K562 (cell line): Measurements from ENCODE around the gene GAL3ST2.

Source experiments
- GABPA ChIP-seq: fragments of 200-800 bp; sonication (Bioruptor generic); conservative IDR thresholded peaks from 2 replicates; pipeline ENCODE4 v1.6.1; 2016; ENCODE audit warnings: low read depth, missing genetic modification characterization, missing compliant biosample characterization
- TF ChIP-seq, protein P1 (sequence below), 3 experiments: IDR thresholded peaks in 2 of 3; conservative IDR thresholded peaks in 1 of 3; 2 replicates each; pipeline ENCODE4 v1.5.1; 2011 to 2012; ENCODE audit warnings: low read length in 3 of 3, mild to moderate bottlenecking in 3 of 3, control low read depth in 2 of 3, improper control_type of control experiment in 1 of 3, inconsistent platforms in 1 of 3, low read depth in 1 of 3, mixed read lengths in 1 of 3, moderate library complexity in 1 of 3; ENCODE audit not compliant: insufficient read depth in 2 of 3
- TF ChIP-seq, protein P2 (sequence below): sonication (generic); formaldehyde crosslinking; IDR thresholded peaks from 2 replicates; pipeline ENCODE4 v1.8.0; 2022; ENCODE audit warnings: mild to moderate bottlenecking, missing genetic modification reagents

DNA sequence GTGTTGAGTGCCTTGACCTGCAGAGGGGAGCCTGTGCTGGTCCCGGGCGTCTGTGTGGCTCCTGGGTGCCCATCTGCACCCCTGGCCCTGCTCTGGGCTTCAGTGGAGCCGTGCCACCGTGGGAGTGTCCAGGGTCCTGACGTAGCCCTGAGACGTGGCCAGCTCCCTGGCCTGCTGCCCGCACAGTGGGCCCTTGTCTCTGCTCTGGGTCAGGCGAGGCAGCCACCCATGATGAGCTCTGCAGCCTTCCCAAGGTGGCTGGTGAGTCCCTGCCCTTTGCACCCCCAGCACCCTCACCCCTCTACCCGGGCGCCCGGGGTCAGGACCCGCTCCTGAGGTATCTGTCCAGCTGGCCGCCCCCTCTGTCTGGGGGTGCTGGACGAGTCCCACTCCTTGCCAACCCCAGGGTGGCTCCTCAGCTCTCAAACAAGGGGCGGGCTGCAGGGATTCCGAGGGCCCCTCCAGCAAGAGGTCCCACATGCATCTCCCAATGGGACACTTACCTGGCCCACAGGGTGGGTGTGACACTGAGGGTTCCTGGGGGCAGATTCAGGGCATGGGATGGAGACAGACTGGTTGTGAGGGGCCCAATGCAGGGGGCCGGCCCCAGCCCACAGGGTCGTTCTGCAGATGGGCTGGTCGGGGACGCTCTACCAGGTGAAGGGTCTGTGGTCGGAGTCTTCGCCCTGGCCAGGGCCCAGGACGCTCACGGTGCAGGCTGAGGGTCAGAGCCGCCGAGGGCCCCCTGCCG is 34.8 kb downstream of the GAL3ST2 start:
- TF ChIP-seq, protein P1, sequence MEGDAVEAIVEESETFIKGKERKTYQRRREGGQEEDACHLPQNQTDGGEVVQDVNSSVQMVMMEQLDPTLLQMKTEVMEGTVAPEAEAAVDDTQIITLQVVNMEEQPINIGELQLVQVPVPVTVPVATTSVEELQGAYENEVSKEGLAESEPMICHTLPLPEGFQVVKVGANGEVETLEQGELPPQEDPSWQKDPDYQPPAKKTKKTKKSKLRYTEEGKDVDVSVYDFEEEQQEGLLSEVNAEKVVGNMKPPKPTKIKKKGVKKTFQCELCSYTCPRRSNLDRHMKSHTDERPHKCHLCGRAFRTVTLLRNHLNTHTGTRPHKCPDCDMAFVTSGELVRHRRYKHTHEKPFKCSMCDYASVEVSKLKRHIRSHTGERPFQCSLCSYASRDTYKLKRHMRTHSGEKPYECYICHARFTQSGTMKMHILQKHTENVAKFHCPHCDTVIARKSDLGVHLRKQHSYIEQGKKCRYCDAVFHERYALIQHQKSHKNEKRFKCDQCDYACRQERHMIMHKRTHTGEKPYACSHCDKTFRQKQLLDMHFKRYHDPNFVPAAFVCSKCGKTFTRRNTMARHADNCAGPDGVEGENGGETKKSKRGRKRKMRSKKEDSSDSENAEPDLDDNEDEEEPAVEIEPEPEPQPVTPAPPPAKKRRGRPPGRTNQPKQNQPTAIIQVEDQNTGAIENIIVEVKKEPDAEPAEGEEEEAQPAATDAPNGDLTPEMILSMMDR (IDR thresholded peaks at IDR 0.05 in 2 of 3, conservative IDR thresholded peaks at IDR 0.05 in 1 of 3; ENCODE audit: insufficient read depth in 2 of 3, low read depth in 1 of 3, low read length in 3 of 3): no peak
- TF ChIP-seq GABPA: no peak
- TF ChIP-seq, protein P2, sequence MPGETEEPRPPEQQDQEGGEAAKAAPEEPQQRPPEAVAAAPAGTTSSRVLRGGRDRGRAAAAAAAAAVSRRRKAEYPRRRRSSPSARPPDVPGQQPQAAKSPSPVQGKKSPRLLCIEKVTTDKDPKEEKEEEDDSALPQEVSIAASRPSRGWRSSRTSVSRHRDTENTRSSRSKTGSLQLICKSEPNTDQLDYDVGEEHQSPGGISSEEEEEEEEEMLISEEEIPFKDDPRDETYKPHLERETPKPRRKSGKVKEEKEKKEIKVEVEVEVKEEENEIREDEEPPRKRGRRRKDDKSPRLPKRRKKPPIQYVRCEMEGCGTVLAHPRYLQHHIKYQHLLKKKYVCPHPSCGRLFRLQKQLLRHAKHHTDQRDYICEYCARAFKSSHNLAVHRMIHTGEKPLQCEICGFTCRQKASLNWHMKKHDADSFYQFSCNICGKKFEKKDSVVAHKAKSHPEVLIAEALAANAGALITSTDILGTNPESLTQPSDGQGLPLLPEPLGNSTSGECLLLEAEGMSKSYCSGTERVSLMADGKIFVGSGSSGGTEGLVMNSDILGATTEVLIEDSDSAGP: no peak
